Stomach (tissue), 9 donors: ENCODE results near the gene WWOX. TPM values are rescaled to one million over a fixed set of nuclear protein-coding genes. Genes with fewer than 3 reads are reported as not detected.

Experiments used
- DNase-seq, 2 donors: peaks; one replicate each; pipeline versions ENCODE4 v3.0.0 to v3.0.0-alpha.2; 2013 to 2019
- H3K27ac ChIP-seq, 5 donors: fragments of 200-600 bp in 4 of 5; sonication (generic) in 4 of 5; one replicate each; pipeline ENCODE4 v1.5.1; 2013 to 2019; ENCODE audit warnings: mild to moderate bottlenecking in 1 of 5, moderate library complexity in 1 of 5
- H3K27me3 ChIP-seq, 3 donors: fragments of 200-600 bp; sonication (generic); one replicate each; pipeline ENCODE4 v1.5.1; 2017 to 2019; ENCODE audit warnings: mixed run types in 1 of 3
- H3K36me3 ChIP-seq, 4 donors: fragments of 200-600 bp; sonication (generic); 1 replicate in 3 of 4; 2 replicates in 1 of 4; pipeline ENCODE4 v1.5.1; 2016 to 2019
- H3K4me1 ChIP-seq, 4 donors: fragments of 200-600 bp; sonication (generic); one replicate each; pipeline ENCODE4 v1.5.1; 2016 to 2019
- H3K4me3 ChIP-seq, 4 donors: fragments of 200-600 bp; sonication (generic) in 3 of 4; one replicate each; pipeline ENCODE4 v1.5.1; 2016 to 2019; ENCODE audit warnings: mild to moderate bottlenecking in 1 of 4
- H3K9me3 ChIP-seq, 4 donors: fragments of 200-600 bp; sonication (generic); one replicate each; pipeline ENCODE4 v1.5.1; 2016 to 2019
- CTCF ChIP-seq, 7 experiments: fragments of 450-650 bp in 4 of 7; fragments of 200-600 bp in 3 of 7; sonication (generic) in 3 of 7; IDR thresholded peaks; one replicate each; pipeline ENCODE4 v1.5.1; 2016 to 2019; ENCODE audit warnings: antibody characterized with exemption in 7 of 7, control low read depth in 2 of 7, mild to moderate bottlenecking in 1 of 7
- EP300 ChIP-seq: sonication (generic); formaldehyde crosslinking; IDR thresholded peaks from one replicate; pipeline ENCODE4 v1.6.1; 2017; ENCODE audit warnings: antibody characterized with exemption
- POLR2A ChIP-seq, 4 donors: fragments of 450-650 bp; IDR thresholded peaks; one replicate each; pipeline ENCODE4 v1.6.1; 2016; ENCODE audit warnings: antibody characterized with exemption in 4 of 4, control low read depth in 2 of 4, mild to moderate bottlenecking in 1 of 4, moderate library complexity in 1 of 4
- POLR2AphosphoS5 ChIP-seq, 3 donors: sonication (generic); formaldehyde crosslinking; IDR thresholded peaks; one replicate each; pipeline ENCODE4 v1.6.1; 2016; ENCODE audit warnings: antibody characterized with exemption in 3 of 3
- WGBS, 5 donors: extraction: QIAGEN DNeasy Blood & Tissue Kit in 3 of 5; methylation state at CpG; one replicate each; pipeline versions ENCODE4 v1.1.5 to v1.1.7; 2013 to 2018; 5-methylcytosine and 5-hydroxymethylcytosine counted together
- intact Hi-C: fragments of 100-400 bp; cut with DNase I; formaldehyde crosslinking; loops from one replicate; pipeline ENCODE4 v1.15.1; 2023; ENCODE audit warnings: low total_unique reads
- polyA plus RNA-seq, 3 donors: library from polyadenylated mRNA; stranded (reverse); fragments of 200-250 nt; gene quantifications; one replicate each; pipeline ENCODE4 v1.2.3, GENCODE V29; 2013
- total RNA-seq, 5 donors: library from RNA; depleted of rRNA; stranded (reverse); fragments of >200 nt; gene quantifications; one replicate each; pipeline versions ENCODE4 v1.1.0 to v1.2.3, GENCODE V29; 2014 to 2016
- donor health status: healthy with polysubstance abuse.
- donor health status: Bipolar disorder and iron deficiency.
- donor health status: healthy.

Gene WWOX
- total and polyA plus RNA-seq, 8 donors: 7.7 to 129 (median 48.7) TPM

- no peaks in the 10 kb centered on the region for H3K36me3 ChIP-seq
- no peaks in the 10 kb centered on the region for H3K27me3 ChIP-seq
- H3K4me1 ChIP-seq: peaks cover 0 to 13% (median 10%) of the 10 kb centered on the region in 4 donors
- no peaks in the 10 kb centered on the region for H3K9me3 ChIP-seq
- no peak overlapping the region for H3K27ac ChIP-seq
- no peak overlapping the region for H3K4me3 ChIP-seq
- intact Hi-C loops: no loop called here
- 84 to 90% (median 87%) methylated on average over 4 of the region's 4 CpGs for WGBS, 5 donors
- TF ChIP-seq POLR2A (IDR thresholded peaks at IDR 0.05): no peak
- TF ChIP-seq EP300: no peak
- no peak for TF ChIP-seq CTCF (IDR thresholded peaks at IDR 0.05)
- TF ChIP-seq POLR2AphosphoS5 (IDR thresholded peaks at IDR 0.05): no peak
- no peak for DNase-seq
These were observed 538.9 kb downstream of the WWOX start for GRCh38 chr16:78638371-78638770.

DNA sequence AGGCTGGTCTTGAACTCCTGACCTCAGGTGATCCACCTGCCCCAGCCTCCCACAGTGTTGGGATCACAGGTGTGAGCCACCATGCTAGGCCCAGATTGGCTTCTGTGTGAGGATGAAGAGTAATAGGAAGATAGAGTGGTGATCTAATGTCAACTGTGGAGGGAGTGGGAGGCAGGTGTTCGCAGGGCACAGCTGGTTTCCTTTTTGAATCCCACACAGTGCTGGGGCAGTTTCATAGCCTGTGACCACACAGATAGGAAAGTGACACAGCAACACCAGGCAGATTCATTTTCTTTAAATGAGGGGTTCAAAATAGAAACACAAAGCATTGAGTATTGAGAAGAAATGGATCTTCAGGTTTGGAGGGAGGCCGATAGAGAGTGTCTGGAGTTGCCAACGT lies 540.3 kb downstream of the WWOX start:
- Histone ChIP-seq H3K36me3 (no peaks in the 10 kb centered on the region), H3K4me3 (no peak overlapping the region), H3K27me3 (no peaks in the 10 kb centered on the region), H3K27ac (no peak overlapping the region), H3K4me1 (peaks cover 0 to 13% (median 10%) of the 10 kb centered on the region in 4 donors), H3K9me3 (no peaks in the 10 kb centered on the region)
- intact Hi-C loops: no loop called here
- DNase-seq: no peak
- 71 to 91% (median 88%) methylated on average over 3 of the region's 3 CpGs for WGBS, 5 donors
- TF ChIP-seq POLR2A (IDR thresholded peaks at IDR 0.05) (no peak), EP300 (no peak), CTCF (IDR thresholded peaks at IDR 0.05) (no peak), POLR2AphosphoS5 (IDR thresholded peaks at IDR 0.05) (no peak)

GRCh38 chr16:78640886-78641285 lies 541.4 kb downstream of the WWOX start:
- DNase-seq: no peak
- H3K4me1 ChIP-seq: peaks cover 0 to 13% (median 10%) of the 10 kb centered on the region in 4 donors
- H3K9me3 ChIP-seq: no peaks in the 10 kb centered on the region
- 84 to 92% (median 86%) methylated on average over 5 to 6 of the region's 6 CpGs for WGBS, 5 donors
- no peaks in the 10 kb centered on the region for H3K27me3 ChIP-seq
- H3K36me3 ChIP-seq: no peaks in the 10 kb centered on the region
- intact Hi-C loops: no loop called here
- H3K27ac ChIP-seq: no peak overlapping the region
- no peak overlapping the region for H3K4me3 ChIP-seq
- no peak for TF ChIP-seq POLR2A (IDR thresholded peaks at IDR 0.05)

- Histone ChIP-seq H3K4me3 (no peak overlapping the region), H3K36me3 (no peaks in the 10 kb centered on the region), H3K4me1 (peaks cover 0 to 13% (median 10%) of the 10 kb centered on the region in 4 donors), H3K9me3 (no peaks in the 10 kb centered on the region), H3K27me3 (no peaks in the 10 kb centered on the region), H3K27ac (no peak overlapping the region)
- TF ChIP-seq POLR2AphosphoS5 (IDR thresholded peaks at IDR 0.05): no peak
- no peak for TF ChIP-seq CTCF (IDR thresholded peaks at IDR 0.05)
- no peak for TF ChIP-seq EP300
- TF ChIP-seq POLR2A (IDR thresholded peaks at IDR 0.05): no peak
- DNase-seq: no peak
- intact Hi-C loops: no loop called here
- 63 to 79% (median 70%) methylated on average over 8 of the region's 8 CpGs for WGBS, 5 donors
These were observed 542.0 kb downstream of the WWOX start for GRCh38 chr16:78641433-78641832.

- WGBS, 5 donors: 53 to 74% (median 66%) methylated on average over 6 of the region's 6 CpGs
- H3K27ac ChIP-seq: no peak overlapping the region
- H3K4me3 ChIP-seq: no peak overlapping the region
- TF ChIP-seq POLR2A (IDR thresholded peaks at IDR 0.05): no peak
- TF ChIP-seq EP300: no peak
- TF ChIP-seq CTCF (IDR thresholded peaks at IDR 0.05): no peak
- TF ChIP-seq POLR2AphosphoS5 (IDR thresholded peaks at IDR 0.05): no peak
- peaks cover 0 to 13% (median 10%) of the 10 kb centered on the region in 4 donors for H3K4me1 ChIP-seq
- H3K9me3 ChIP-seq: no peaks in the 10 kb centered on the region
- no peaks in the 10 kb centered on the region for H3K27me3 ChIP-seq
- intact Hi-C loops: no loop called here
- H3K36me3 ChIP-seq: no peaks in the 10 kb centered on the region
- DNase-seq: no peak
These were observed 543.3 kb downstream of the WWOX start for GRCh38 chr16:78642621-78643285.
